HG02623 (cell line): ENCODE data around the gene EML4.
"Not testable (repeated sequence)": the region's sequence is repeated elsewhere in the genome, so short reads cannot be mapped to it uniquely, and the experiment has no call there.

ENCODE experiments used
- ATAC-seq: cut with Tn5 transposase; IDR thresholded peaks from one replicate; pipeline ENCODE4 v1.9.1; 2021; ENCODE audit warnings: moderate library complexity; ENCODE audit not compliant: unreplicated experiment

EML4 gene, protein sequence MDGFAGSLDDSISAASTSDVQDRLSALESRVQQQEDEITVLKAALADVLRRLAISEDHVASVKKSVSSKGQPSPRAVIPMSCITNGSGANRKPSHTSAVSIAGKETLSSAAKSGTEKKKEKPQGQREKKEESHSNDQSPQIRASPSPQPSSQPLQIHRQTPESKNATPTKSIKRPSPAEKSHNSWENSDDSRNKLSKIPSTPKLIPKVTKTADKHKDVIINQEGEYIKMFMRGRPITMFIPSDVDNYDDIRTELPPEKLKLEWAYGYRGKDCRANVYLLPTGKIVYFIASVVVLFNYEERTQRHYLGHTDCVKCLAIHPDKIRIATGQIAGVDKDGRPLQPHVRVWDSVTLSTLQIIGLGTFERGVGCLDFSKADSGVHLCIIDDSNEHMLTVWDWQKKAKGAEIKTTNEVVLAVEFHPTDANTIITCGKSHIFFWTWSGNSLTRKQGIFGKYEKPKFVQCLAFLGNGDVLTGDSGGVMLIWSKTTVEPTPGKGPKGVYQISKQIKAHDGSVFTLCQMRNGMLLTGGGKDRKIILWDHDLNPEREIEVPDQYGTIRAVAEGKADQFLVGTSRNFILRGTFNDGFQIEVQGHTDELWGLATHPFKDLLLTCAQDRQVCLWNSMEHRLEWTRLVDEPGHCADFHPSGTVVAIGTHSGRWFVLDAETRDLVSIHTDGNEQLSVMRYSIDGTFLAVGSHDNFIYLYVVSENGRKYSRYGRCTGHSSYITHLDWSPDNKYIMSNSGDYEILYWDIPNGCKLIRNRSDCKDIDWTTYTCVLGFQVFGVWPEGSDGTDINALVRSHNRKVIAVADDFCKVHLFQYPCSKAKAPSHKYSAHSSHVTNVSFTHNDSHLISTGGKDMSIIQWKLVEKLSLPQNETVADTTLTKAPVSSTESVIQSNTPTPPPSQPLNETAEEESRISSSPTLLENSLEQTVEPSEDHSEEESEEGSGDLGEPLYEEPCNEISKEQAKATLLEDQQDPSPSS

DNA sequence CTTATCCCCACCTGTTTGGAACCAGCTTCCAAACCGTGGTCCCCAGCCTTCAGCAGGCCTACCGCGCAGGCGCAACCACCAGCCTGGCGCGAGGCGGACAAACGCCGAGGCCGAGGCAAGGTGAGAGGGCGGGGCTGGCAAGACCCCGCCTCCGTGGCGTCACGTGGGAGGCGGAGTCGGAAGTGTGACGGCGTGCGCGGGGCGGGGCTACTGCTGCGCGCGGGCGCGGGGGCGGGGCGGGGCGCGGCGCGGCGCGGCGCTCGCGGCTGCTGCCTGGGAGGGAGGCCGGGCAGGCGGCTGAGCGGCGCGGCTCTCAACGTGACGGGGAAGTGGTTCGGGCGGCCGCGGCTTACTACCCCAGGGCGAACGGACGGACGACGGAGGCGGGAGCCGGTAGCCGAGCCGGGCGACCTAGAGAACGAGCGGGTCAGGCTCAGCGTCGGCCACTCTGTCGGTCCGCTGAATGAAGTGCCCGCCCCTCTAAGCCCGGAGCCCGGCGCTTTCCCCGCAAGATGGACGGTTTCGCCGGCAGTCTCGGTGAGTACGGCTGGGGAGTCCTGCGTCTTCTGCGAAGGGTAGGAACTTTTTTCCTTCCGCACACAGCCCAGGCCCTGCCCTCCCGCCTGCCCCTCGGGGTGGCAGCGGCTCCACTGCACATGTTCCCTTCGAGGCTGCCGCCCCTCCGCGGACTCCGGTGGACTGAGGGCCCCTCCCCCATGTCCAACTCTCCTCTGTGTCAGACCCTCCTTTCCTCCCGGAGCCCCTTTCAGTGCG is at the start of gene EML4:
EML4 (plus strand) TSS at position 254 of the 774 bp plus-strand sequence; CDS start at position 513, 259 bp downstream.
- ATAC-seq = peak; percentile 77

DNA sequence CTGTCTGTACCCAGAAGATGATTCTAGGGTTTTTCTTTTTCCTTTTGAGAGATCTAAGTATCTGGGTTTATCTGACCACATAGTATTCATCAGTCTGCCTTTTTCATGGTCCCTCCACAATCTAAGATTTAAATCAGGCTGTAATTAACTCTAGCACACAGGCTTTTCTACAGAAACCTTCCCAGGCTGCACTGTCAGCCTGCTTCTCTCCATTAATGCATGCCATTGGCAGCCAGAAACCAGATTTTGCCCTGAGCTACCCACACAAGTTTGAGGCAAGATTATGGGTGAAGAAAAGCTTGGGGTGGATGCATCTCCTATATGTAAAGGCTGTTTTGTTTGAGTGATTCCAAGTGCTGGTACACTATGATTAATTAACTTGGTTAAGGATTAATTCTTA is 45.7 kb upstream of the EML4 start:
- ATAC-seq = no peak

DNA sequence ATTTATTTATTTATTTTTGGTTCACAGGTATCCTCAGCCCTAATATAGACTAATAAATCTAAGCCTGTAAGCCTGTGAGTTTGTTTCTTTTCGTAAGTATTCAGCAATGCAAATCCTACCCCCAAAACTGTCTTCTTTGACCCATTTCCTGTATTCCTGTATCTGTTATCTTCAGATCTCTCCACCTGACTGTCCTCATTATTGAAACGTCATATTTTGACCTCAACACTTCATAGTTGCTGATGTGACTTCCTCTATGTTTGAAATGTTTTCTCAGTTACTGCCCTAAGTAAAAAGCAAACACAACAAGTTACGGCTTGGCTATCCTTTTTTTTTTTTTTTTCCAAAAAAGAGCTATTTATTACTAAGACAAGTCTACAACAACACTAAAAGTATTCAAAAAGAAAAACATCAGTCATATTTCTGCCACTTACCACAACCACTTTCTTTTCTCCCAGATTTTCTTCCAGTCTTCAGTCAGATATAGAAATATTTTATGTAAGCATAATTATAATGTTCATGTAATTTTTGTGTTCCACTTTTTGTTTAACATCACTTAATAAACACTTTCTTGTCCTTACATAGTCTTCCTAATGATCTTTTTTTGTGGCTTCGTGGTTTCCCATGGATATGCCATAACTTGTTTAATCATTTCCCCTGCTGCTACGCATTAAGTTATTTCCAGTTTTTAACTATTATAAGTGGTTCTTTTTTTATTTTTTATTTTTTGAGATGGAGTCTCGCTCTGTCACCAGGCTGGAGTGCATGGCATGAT is 45.0 kb upstream of the EML4 start:
- ATAC-seq = no peak

DNA sequence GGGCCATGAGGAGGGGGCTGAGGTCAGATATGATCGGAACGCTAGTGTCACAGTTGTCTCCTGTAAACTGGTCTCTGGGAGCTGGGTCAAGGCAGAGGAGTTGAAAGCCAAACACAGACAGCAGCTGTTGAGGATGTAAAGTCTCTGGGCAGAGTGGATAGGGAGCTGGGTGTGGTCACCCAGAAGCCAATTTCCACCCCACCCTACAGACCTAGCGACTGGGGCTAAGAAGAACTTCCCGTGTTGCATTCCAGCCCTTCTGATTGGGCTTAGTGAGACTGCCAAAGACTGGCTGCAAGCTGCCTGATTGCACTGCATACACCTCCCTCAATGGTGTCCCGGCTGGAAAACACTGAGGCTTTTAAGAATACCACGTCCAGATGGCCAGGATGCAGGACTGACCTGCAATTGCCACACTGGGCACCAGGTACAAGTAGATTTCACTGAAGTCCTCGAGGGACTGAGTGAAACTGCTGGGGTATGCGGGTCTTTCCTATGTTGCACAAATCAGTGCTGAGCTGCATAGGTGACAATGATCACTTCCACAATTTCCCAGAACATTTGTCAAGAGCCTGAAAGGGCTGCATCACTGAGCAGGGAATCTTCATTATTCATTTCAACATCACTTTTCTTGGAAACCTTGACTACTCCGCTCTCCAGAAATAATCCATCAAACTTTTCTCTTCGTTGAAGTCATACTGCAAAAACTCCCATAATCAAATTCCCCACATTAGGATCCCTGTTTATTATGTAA is 43.1 kb upstream of the EML4 start:
- no peak for ATAC-seq

DNA sequence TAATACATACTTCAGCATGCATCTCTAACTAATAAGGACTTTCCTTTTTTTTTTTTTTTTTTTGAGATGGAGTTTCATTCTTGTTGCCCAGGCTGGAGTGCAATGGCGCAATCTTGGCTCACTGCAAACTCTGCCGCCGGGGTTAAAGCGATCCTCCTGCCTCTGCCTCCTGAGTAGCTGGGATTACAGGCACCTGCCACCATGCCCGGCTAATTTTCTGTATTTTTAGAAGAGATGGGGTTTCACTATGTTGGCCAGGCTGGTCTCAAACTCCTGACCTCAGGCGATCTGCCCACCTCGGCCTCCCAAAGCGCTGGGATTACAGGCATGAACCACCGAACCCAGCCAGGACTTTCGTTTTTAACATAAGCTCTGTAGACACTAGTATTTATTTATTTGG is 42.3 kb upstream of the EML4 start:
- ATAC-seq = not testable (repeated sequence)

DNA sequence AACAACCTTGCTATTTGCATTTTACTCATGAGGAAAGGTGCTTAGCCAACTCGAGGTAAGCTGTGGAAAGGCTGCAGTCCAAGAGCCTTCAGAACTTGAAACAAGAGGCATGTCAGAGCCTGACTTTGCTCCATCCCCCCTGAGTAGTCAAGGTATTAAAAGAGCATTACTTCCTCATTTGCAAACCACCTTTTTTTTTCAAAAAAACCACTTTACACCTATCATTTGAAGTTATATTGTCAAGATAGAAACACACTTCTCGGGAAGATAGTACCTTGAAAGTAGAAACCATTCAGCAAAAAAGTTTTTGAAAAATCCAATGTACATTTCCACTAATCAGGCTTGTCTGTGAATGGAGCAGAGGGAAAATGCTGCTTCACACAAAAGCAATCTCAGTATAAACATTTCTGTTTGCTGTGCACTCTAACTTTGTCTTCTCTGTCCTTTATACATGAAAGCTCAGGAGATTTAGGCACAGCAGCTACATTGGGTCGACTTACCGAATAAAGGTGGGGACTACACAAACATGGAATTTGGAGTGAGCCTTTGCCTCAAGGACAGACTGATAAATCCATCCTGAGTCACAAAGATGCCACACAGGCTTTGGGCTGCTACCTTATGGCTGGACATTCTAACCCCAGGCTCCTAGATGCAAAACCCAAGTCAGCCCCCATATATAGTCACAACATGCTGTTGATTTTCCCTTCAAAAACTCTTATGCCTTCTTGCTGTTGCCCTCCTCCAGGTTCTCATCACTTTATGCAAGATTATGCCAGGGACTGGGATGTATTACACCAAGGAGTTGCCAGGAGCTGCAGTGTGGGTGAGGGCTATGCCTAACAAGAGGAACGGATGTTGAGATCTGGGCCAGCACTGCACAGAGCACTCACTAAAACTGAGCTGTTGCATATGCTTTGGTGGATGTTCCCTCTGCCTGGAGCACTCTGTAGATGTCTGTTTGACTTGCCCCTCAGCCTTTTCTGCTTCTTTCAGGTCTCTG is 41.4 kb upstream of the EML4 start:
- peak; percentile 44 for ATAC-seq

DNA sequence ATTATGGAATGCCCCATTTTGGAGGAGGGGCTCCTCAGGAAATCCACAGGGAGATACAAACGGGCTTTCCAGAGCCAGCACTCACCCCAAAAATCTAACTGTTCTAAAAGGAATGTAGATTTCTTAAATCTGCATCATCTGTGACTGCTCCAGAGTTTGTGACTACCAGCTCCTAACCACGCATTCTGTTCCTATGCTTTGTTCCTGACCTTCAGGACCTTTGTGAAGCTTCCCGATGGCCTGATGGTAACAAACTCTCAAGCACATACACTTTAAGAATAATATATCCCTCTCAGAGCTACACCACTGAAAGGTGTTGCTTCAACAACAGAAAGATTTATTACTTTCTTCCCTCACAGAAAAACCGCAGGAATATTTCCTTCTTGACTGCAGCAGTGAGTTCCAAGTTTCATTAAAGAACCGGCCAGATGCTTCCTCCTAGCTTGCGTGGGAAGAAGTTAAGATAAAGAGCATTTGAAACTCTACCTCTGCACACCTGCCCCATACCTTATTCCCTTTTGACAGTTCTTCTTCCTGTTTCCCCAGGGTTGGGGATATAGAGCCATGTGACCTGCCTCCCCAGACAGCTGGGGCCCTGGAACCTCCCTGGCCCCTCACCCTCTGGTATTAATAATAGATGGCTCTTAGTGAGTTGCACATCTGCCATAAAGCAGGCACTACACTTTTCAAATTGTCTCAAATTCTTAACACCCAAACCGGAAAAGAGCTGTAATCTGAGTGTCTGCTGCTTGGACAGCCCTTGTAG is 40.2 kb upstream of the EML4 start:
- no peak for ATAC-seq

DNA sequence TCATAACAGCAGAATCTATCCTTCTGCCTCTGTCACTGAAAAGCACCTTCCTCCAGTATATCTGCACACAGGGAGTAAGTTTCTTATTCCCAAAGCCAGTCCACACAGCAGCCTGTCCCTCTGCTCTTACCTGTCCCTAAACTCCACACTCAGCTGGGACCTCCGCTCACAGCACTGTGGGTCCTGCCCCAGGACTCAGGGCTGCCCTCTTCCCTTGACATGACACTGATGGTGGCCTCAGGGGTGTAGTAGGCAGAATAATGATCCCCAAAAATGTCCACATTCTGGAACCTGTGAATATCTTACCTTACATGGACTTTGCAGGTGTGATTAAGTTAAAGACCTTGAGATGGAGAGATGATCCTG is 39.7 kb upstream of the EML4 start:
- no peak for ATAC-seq

DNA sequence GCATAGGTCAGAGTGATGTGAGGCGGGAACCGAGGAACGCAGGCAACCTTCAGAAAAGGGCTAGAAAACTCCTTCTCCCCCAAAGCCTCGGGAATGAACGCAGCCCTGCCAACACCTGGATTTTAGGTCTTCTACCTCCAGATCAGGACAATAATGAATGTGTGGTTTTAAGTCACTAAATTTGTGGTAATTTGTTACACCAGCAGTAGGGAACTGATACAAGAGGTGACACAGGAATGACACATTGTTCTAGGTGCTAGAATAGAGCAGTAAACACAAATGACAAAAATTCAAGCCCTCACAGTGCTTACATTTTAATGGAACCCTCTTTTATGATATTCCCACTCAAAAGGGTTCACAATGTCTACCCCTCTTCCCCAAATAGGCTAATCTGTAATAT is 39.2 kb upstream of the EML4 start:
- no peak for ATAC-seq

DNA sequence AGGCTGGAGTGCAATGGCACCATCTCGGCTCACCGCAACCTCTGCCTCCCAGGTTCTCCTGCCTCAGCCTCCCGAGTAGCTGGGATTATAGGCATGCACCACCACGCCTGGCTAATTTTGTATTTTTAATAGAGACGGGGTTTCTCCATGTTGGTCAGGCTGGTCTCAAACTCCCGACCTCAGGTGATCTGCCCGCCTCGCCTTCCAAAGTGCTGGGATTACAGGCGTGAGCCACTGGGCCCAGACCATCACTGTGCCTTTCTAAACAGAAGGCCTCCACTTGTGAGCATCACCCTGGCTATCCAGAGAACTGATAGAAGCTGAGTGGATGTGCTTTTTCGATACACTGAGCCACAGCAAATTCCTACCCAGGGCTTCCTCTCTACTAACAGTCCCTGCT is 38.3 kb upstream of the EML4 start:
- not testable (repeated sequence) for ATAC-seq

DNA sequence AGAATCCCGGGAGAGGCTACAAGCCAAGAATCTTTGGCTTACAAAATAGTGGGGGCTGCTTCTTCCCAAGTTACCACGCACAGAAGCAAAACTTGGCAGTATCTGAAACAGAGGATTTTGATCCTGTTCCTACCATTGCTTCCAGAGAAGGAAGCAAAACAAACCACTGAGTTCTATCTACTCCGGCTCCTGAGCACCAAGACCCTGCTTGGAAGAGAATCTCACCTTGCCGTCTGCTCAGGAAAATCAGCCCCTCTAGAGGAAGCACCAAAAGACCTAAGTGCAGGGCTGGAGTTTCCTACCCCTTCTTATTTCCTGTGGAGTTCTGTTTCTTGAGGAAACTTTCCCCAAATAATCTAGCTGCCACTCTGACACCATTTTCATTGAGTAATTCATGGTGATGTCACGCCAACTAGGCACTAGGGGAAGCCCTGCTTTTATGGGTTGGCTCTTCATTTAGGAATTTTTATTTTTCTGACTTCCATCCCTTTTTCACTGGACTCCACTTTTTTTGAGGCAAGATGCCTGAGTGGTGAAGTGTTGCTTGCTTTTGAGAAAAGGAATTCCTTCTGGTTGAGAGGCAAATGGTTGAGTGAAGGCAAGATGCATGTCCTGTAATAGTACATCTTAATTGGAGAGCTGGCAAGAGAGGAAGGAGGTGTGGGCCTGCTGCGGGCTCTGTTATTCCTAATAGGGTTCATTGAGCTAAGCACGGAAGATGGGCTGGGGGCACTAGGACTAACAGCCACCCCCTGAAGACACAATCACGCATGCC is 36.8 kb upstream of the EML4 start:
- no peak for ATAC-seq

DNA sequence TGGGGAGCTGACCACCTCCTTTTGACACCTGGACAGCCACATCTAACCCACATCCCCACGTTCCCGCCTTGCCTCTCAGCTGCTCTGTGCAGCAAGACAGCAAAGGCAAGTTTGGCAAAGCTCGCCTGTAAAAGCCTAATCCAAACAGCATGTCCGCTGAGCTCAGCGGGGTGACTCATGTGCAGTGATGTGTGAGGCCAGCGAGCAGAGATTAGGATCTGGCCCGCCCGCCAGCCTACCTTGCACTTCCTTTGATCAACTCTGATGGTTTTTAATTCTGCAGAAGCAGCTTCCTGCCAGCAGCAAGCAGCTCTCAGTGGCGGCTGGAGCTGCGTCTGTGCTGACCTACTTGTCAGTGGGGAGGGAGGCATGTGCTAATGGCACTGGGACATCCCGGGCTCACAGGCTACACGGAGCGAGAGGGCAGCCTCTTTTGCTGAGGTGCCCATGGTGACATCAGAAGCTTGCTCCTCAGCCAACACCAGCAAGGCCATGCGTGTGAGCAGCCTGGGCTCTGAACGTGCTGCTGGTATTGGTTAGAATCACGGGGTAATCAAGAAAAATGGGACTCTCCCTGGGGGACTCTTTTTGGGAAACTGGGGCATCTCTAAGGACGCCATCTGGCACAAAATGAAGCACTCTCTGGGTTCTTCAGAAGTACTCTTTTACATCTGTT is 36.0 kb upstream of the EML4 start:
- ATAC-seq = peak; percentile 69

DNA sequence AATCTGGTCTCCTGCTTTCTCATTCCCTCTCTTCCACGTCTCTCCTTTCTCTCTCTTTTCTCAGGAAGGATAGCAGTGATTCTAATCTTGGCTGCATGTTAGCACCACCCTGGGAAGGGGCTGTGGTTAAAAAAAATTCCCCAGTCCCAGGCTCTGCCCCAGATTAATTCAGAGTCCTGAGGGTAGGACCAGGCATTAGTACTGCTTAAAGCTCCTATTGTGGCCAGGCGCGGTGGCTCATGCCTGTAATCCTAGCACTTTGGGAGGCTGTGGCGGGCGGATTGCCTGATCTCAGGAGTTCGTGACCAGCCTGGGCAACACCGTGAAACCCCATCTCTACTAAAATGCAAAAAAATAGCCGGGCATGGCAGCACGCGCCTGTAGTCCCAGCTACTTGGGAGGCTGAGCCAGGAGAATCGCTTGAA is 35.4 kb upstream of the EML4 start:
- no peak for ATAC-seq

DNA sequence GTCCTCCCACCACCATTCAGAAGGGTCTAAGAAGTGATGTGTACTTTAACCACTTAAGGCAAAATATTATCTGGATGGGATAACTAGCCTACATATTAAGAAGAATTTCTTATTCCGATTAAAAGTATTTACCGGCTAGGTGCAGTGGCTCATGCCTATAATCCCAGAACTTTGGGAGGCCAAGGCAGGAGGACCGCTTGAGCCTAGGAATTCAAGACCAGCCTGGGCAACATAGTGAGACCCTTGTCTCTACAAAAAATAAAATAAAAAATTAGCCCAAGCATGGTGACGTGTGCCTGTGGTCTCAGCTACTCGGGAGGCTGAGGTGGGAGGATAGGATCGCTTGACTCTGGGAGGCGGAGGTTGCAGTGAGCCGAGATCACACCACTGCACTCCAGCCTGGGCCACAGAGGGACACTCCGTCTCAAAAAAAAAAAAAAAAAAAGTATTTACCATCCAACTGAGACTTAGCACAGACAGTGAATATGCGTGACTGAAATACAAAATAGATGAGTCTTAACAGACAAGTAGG is 34.7 kb upstream of the EML4 start:
- ATAC-seq = not testable (repeated sequence)

DNA sequence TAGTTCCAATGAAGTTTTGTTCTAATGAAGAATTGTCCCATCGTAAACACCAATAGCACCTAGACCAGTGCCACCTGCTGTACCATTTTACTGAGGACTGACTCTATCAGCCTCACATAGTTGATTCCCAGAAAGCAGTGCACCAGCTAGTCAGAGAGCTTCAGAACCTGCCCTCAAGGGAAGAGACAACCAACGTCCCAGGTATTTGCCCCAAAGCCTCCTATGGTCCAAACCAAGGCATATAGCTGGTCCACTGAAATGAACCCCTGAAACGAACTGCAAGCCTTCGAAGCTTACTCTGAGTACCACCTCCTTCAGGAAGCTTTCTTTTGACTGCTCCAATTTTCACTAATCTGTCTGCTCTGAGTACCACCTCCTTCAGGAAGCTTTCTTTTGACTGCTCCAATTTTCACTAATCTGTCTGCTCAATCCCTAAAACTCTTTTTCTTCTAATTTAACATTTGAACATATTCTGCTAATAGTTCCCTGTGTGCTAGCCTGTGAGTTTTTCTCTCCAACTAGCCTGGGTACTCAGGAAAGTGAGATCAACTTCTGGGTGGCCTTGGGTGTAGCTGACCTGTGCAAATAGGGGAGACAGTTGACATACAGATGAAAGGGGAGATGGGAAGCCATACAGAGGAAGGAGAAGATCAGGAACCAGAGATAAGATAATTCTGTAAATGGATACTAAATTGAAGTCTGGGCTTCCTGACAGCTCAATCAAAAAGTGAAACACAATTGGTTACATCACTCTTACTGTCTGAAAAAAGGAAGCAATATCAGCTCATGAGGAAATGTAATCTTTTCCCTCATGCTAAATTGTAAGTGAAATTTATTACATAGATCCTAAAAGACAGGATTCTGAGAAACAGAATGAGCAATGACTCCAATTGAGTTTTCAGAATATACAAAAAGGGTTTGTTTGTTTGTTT is 33.5 kb upstream of the EML4 start:
- ATAC-seq = peak; percentile 32
